DND-41 (cell line): ENCODE measurements around the gene PUDP.

Source experiments
- EZH2 ChIP-seq: IDR thresholded peaks from 3 replicates; pipeline ENCODE4 v1.6.1; 2012; ENCODE audit warnings: borderline replicate concordance, low read depth, mild to moderate bottlenecking, moderate library complexity, low read length, inconsistent platforms; ENCODE audit not compliant: severe bottlenecking
- TF ChIP-seq, protein P1 (sequence below): IDR thresholded peaks from 2 replicates; pipeline ENCODE4 v1.5.1; 2012; ENCODE audit warnings: borderline replicate concordance, low read length, moderate library complexity, mild to moderate bottlenecking; ENCODE audit not compliant: poor library complexity, severe bottlenecking; ENCODE audit errors: extremely low read depth

DNA sequence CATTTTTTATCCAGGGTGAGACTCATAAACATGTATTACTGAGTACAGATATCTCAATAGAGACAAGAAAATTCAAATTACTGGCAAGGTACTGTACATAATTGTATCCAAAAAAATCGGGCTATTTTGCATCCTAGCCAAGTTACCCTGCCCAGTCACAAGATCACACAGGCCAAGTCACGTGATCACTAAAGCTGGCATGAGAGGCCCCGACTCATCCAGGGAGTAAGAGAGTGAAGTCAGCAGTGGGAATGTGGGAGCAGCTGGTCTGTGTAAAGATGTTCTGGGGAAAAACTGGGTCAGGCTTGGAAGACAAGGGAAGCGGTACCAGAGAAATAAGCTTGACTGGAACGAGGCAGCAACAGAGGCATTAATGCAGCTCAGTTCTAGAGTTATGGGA lies 119.7 kb downstream of the PUDP start:
- TF ChIP-seq, protein P1, sequence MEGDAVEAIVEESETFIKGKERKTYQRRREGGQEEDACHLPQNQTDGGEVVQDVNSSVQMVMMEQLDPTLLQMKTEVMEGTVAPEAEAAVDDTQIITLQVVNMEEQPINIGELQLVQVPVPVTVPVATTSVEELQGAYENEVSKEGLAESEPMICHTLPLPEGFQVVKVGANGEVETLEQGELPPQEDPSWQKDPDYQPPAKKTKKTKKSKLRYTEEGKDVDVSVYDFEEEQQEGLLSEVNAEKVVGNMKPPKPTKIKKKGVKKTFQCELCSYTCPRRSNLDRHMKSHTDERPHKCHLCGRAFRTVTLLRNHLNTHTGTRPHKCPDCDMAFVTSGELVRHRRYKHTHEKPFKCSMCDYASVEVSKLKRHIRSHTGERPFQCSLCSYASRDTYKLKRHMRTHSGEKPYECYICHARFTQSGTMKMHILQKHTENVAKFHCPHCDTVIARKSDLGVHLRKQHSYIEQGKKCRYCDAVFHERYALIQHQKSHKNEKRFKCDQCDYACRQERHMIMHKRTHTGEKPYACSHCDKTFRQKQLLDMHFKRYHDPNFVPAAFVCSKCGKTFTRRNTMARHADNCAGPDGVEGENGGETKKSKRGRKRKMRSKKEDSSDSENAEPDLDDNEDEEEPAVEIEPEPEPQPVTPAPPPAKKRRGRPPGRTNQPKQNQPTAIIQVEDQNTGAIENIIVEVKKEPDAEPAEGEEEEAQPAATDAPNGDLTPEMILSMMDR: no peak
- TF ChIP-seq EZH2: no peak
